ENCODE data around the gene TNNT2. TPM values are rescaled to one million over a fixed set of nuclear protein-coding genes. Genes with fewer than 3 reads are reported as not detected.

TNNT2 gene
- total and polyA plus RNA-seq, 2 of the 8 experiments (the other 6 are each of a cell fraction or from before 2014, with no cell fraction given): 3.1 to 21.0 TPM

GRCh38 chr1:201324821-201325677, 52.4 kb downstream of the TNNT2 start:
- Histone ChIP-seq H3K56ac (replicated peaks; ENCODE audit: insufficient read length, low read depth, low read length) (no peak overlapping the region), H2AFZ (ENCODE audit: low read length) (no peak overlapping the region), H3K23ac (ENCODE audit: insufficient read length) (no peak overlapping the region), H2AK5ac (ENCODE audit: low read depth, low read length) (no peak overlapping the region), H3K4me1 (replicated peaks in 1 of 4; ENCODE audit: control insufficient read depth in 3 of 4, insufficient read depth in 4 of 4, low read length in 3 of 4) (no peaks in the 10 kb centered on the region; a peak in 1 of 7 replicates), H3K4me3 (ENCODE audit: extremely low read depth in 1 of 4, insufficient read depth in 2 of 4, low read depth in 3 of 4, low read length in 4 of 4) (no peak overlapping the region), H4K20me1 (replicated peaks in 1 of 2; ENCODE audit: control insufficient read depth in 1 of 2, insufficient read depth in 2 of 2, low read length in 2 of 2) (no peaks in the 10 kb centered on the region), H3K36me3 (ENCODE audit: control insufficient read depth in 2 of 4, insufficient read depth in 4 of 4, low read length in 3 of 4) (no peaks in the 10 kb centered on the region), H4K8ac (ENCODE audit: extremely low read depth, insufficient read depth, low read length) (no peak overlapping the region), H2BK20ac (ENCODE audit: low read length) (no peak overlapping the region), H3K4me2 (ENCODE audit: insufficient read depth in 1 of 2, low read depth in 2 of 2, low read length in 2 of 2) (no peak overlapping the region), H3K9me3 (ENCODE audit: insufficient read depth in 2 of 2, low read depth in 1 of 2, low read length in 1 of 2) (no peaks in the 10 kb centered on the region), H3K27me3 (replicated peaks in 1 of 4; ENCODE audit: control insufficient read depth in 3 of 4, extremely low read depth in 1 of 4, insufficient read depth in 3 of 4, low read length in 3 of 4) (no peaks in the 10 kb centered on the region; a peak in 1 of 7 replicates), H4K5ac (ENCODE audit: insufficient read length, low read depth, low read length) (no peak overlapping the region), H3K79me1 (ENCODE audit: low read depth, low read length) (no peaks in the 10 kb centered on the region), H2BK5ac (ENCODE audit: low read depth, low read length) (no peak overlapping the region), H3K14ac (ENCODE audit: insufficient read length) (no peak overlapping the region), H4K91ac (replicated peaks; ENCODE audit: insufficient read length, low read length) (no peak overlapping the region), H3K4ac (replicated peaks; ENCODE audit: insufficient read length, low read depth, low read length) (no peak overlapping the region), H2BK12ac (ENCODE audit: low read depth, low read length) (no peak overlapping the region), H3K27ac (ENCODE audit: low read depth, low read length) (no peak overlapping the region), H2BK15ac (ENCODE audit: low read length) (no peak overlapping the region), H3K9ac (replicated peaks in 1 of 4; ENCODE audit: extremely low read depth in 1 of 4, low read depth in 3 of 4, low read length in 3 of 4) (no peak overlapping the region), H3K79me2 (ENCODE audit: control insufficient read depth in 1 of 2, insufficient read depth in 2 of 2, low read length in 2 of 2) (no peaks in the 10 kb centered on the region), H3K18ac (ENCODE audit: extremely low read depth, low read length) (no peak overlapping the region), H3K23me2 (ENCODE audit: low read depth, low read length) (no peaks in the 10 kb centered on the region), H2BK120ac (replicated peaks; ENCODE audit: low read depth, low read length) (no peak overlapping the region)
- POLR2A ChIA-PET (ENCODE audit: partially characterized antibody): interaction anchor here (1.5 kb wide), 1 partner anchor 61 kb away, joined by 4 read pairs; no protein-coding TSS in a partner anchor
- CTCF ChIA-PET (ENCODE audit: partially characterized antibody): interaction anchor here (0.6 to 3.0 kb wide), 8 partner anchors 8 to 187 kb away, joined by 3 to 18 read pairs (median 5); no protein-coding TSS in a partner anchor
- 75% methylated on average over 13 of the region's 16 CpGs; no CpG with 5 or more reads in 1 of the 2 experiments for WGBS, 2 experiments (ENCODE audit: extremely low coverage in 1 of 2, insufficient coverage in 1 of 2, insufficient read length in 1 of 2, insufficient replicate concordance in 2 of 2, low coverage in 1 of 2, low lambda C conversion rate in 2 of 2, missing lambda C conversion rate in 1 of 2)
- FAIRE-seq: no peak
- DNase-seq (ENCODE audit: low read depth in 1 of 2, low spot score in 2 of 2): no peak
- no peak for TF ChIP-seq KDM1A (IDR thresholded peaks at IDR 0.05; ENCODE audit: borderline replicate concordance, low read length)
- no peak for TF ChIP-seq ATF2 (IDR thresholded peaks at IDR 0.05; ENCODE audit: low read length)
- TF ChIP-seq CHD2 (IDR thresholded peaks at IDR 0.05; ENCODE audit: low read length): no peak
- no peak for TF ChIP-seq CBX8 (IDR thresholded peaks at IDR 0.05; ENCODE audit: borderline replicate concordance, low read depth, low read length)
- TF ChIP-seq TBP (IDR thresholded peaks at IDR 0.05; ENCODE audit: low read depth, low read length): no peak
- TF ChIP-seq USF2 (IDR thresholded peaks at IDR 0.05; ENCODE audit: low read length): no peak
- no peak for TF ChIP-seq POLR2A (IDR thresholded peaks at IDR 0.05; ENCODE audit: control extremely low read depth in 1 of 2, low read depth in 2 of 2, low read length in 2 of 2)
- TF ChIP-seq ASH2L (IDR thresholded peaks at IDR 0.05; ENCODE audit: low read length): no peak
- no peak for TF ChIP-seq ZNF274 (IDR thresholded peaks at IDR 0.05; ENCODE audit: borderline replicate concordance, extremely low read depth, low read length)
- no peak for TF ChIP-seq TEAD4 (IDR thresholded peaks at IDR 0.05; ENCODE audit: low read depth, low read length)

Data from H1 (cell line).